Muscle of leg (tissue), 11 donors: ENCODE results near the gene TMEM132D. TPM values are rescaled to one million over a fixed set of nuclear protein-coding genes. Genes with fewer than 3 reads are reported as not detected.

Source experiments
- DNase-seq: peaks from one replicate; pipeline ENCODE4 v3.0.0; 2013
- H3K27ac ChIP-seq: one replicate; pipeline ENCODE4 v1.5.1; 2013; ENCODE audit warnings: mild to moderate bottlenecking, low read length, control low read depth
- H3K27me3 ChIP-seq: one replicate; pipeline ENCODE4 v1.6.1; 2013; ENCODE audit warnings: low read length; ENCODE audit not compliant: control insufficient read depth, insufficient read depth
- H3K36me3 ChIP-seq: one replicate; pipeline ENCODE4 v1.6.1; 2013; ENCODE audit warnings: low read length; ENCODE audit not compliant: control insufficient read depth, insufficient read depth
- H3K4me1 ChIP-seq: one replicate; pipeline ENCODE4 v1.6.1; 2013; ENCODE audit warnings: low read length; ENCODE audit not compliant: control insufficient read depth, insufficient read depth
- H3K4me3 ChIP-seq: one replicate; pipeline ENCODE4 v1.5.1; 2013; ENCODE audit warnings: low read length, control low read depth
- H3K9me3 ChIP-seq: replicated peaks from 2 replicates; pipeline ENCODE4 v1.6.1; 2013; ENCODE audit warnings: low read depth, low read length; ENCODE audit not compliant: control insufficient read depth
- WGBS: methylation state at CpG from one replicate; pipeline ENCODE4 v1.1.5; 2013; ENCODE audit warnings: missing lambda C conversion rate; ENCODE audit not compliant: insufficient coverage; 5-methylcytosine and 5-hydroxymethylcytosine counted together
- polyA plus RNA-seq, 8 donors: library from polyadenylated mRNA; unstranded; fragments of 120-200 nt; gene quantifications; one replicate each; pipeline versions ENCODE4 v1.2.1 to v1.2.3, GENCODE V29; 2013; ENCODE audit warnings: inconsistent platforms in 1 of 8, low replicate concordance in 1 of 8; ENCODE audit not compliant: insufficient read length in 8 of 8, insufficient read depth in 1 of 8
- total RNA-seq: library from RNA; stranded (reverse); fragments of 120-200 nt; gene quantifications from one replicate; pipeline ENCODE4 v1.2.4, GENCODE V29; 2013

Gene TMEM132D
- total and polyA plus RNA-seq, 9 donors = 0.44 to 2.0 (median 0.85) TPM

GRCh38 chr12:129325566-129325965 lies 578.3 kb downstream of the TMEM132D start:
- H3K27ac ChIP-seq = no peak overlapping the region
- H3K27me3 ChIP-seq = no peaks in the 10 kb centered on the region
- H3K9me3 ChIP-seq = no peaks in the 10 kb centered on the region
- H3K36me3 ChIP-seq = no peaks in the 10 kb centered on the region
- 71% methylated on average over 1 of the region's 2 CpGs for WGBS
- no peaks in the 10 kb centered on the region for H3K4me1 ChIP-seq
- H3K4me3 ChIP-seq = no peak overlapping the region
- DNase-seq = no peak

GRCh38 chr12:129312048-129312447 lies 591.8 kb downstream of the TMEM132D start:
- Histone ChIP-seq H3K4me3 (no peak overlapping the region), H3K27me3 (no peaks in the 10 kb centered on the region), H3K9me3 (no peaks in the 10 kb centered on the region), H3K27ac (no peak overlapping the region), H3K4me1 (no peaks in the 10 kb centered on the region), H3K36me3 (no peaks in the 10 kb centered on the region)
- DNase-seq = peak; percentile 12
- whole genome bisulfite sequencing = 51% methylated on average over 4 of the region's 4 CpGs

- no peaks in the 10 kb centered on the region for H3K36me3 ChIP-seq
- no peak overlapping the region for H3K4me3 ChIP-seq
- H3K9me3 ChIP-seq = no peaks in the 10 kb centered on the region
- H3K4me1 ChIP-seq = no peaks in the 10 kb centered on the region
- DNase-seq = no peak
- WGBS = no CpG with 5 or more reads among the region's 2 CpGs
- no peak overlapping the region for H3K27ac ChIP-seq
- no peaks in the 10 kb centered on the region for H3K27me3 ChIP-seq
These were observed 593.5 kb downstream of the TMEM132D start for GRCh38 chr12:129310346-129310745.

- 80% methylated on average over 1 of the region's 4 CpGs for WGBS
- no peak overlapping the region for H3K27ac ChIP-seq
- no peak for DNase-seq
- H3K4me1 ChIP-seq = no peaks in the 10 kb centered on the region
- no peaks in the 10 kb centered on the region for H3K9me3 ChIP-seq
- no peak overlapping the region for H3K4me3 ChIP-seq
- no peaks in the 10 kb centered on the region for H3K27me3 ChIP-seq
- H3K36me3 ChIP-seq = no peaks in the 10 kb centered on the region
These were observed 598.0 kb downstream of the TMEM132D start for GRCh38 chr12:129305851-129306250.

- H3K36me3 ChIP-seq = no peaks in the 10 kb centered on the region
- DNase-seq = no peak
- no peaks in the 10 kb centered on the region for H3K27me3 ChIP-seq
- no peaks in the 10 kb centered on the region for H3K4me1 ChIP-seq
- H3K4me3 ChIP-seq = no peak overlapping the region
- 90% methylated on average over 1 of the region's 7 CpGs for WGBS
- H3K9me3 ChIP-seq = no peaks in the 10 kb centered on the region
- no peak overlapping the region for H3K27ac ChIP-seq
These were observed 599.3 kb downstream of the TMEM132D start for GRCh38 chr12:129304529-129304928.

GRCh38 chr12:129300011-129300410 lies 603.8 kb downstream of the TMEM132D start:
- Histone ChIP-seq H3K4me1 (no peaks in the 10 kb centered on the region), H3K27ac (no peak overlapping the region), H3K27me3 (no peaks in the 10 kb centered on the region), H3K36me3 (no peaks in the 10 kb centered on the region), H3K9me3 (no peaks in the 10 kb centered on the region), H3K4me3 (no peak overlapping the region)
- 92% methylated on average over 5 of the region's 8 CpGs for WGBS
- no peak for DNase-seq

- no peaks in the 10 kb centered on the region for H3K27me3 ChIP-seq
- no peaks in the 10 kb centered on the region for H3K9me3 ChIP-seq
- 87% methylated on average over 5 of the region's 5 CpGs for WGBS
- H3K36me3 ChIP-seq = no peaks in the 10 kb centered on the region
- no peak overlapping the region for H3K4me3 ChIP-seq
- no peaks in the 10 kb centered on the region for H3K4me1 ChIP-seq
- DNase-seq = no peak
- no peak overlapping the region for H3K27ac ChIP-seq
These were observed 604.9 kb downstream of the TMEM132D start for GRCh38 chr12:129298921-129299320.

GRCh38 chr12:129296671-129297070 lies 607.2 kb downstream of the TMEM132D start:
- Histone ChIP-seq H3K4me1 (no peaks in the 10 kb centered on the region), H3K27ac (no peak overlapping the region), H3K36me3 (no peaks in the 10 kb centered on the region), H3K9me3 (no peaks in the 10 kb centered on the region), H3K27me3 (no peaks in the 10 kb centered on the region), H3K4me3 (no peak overlapping the region)
- DNase-seq = no peak

GRCh38 chr12:129294868-129295267 lies 609.0 kb downstream of the TMEM132D start:
- Histone ChIP-seq H3K27me3 (no peaks in the 10 kb centered on the region), H3K4me1 (no peaks in the 10 kb centered on the region), H3K4me3 (no peak overlapping the region), H3K36me3 (no peaks in the 10 kb centered on the region), H3K27ac (no peak overlapping the region), H3K9me3 (no peaks in the 10 kb centered on the region)
- 91% methylated on average over 7 of the region's 7 CpGs for WGBS
- no peak for DNase-seq

GRCh38 chr12:129279771-129280170 lies 624.1 kb downstream of the TMEM132D start:
- H3K4me3 ChIP-seq = no peak overlapping the region
- no peaks in the 10 kb centered on the region for H3K36me3 ChIP-seq
- no peaks in the 10 kb centered on the region for H3K9me3 ChIP-seq
- H3K27ac ChIP-seq = no peak overlapping the region
- H3K27me3 ChIP-seq = no peaks in the 10 kb centered on the region
- no peaks in the 10 kb centered on the region for H3K4me1 ChIP-seq
- 90% methylated on average over 2 of the region's 5 CpGs for WGBS
- no peak for DNase-seq

- whole genome bisulfite sequencing = 78% methylated on average over 3 of the region's 9 CpGs
These were observed 627.3 kb downstream of the TMEM132D start for GRCh38 chr12:129276361-129277060.

More at GRCh38 chr12:129276361-129277060, 627.3 kb downstream of the TMEM132D start:
- Histone ChIP-seq H3K9me3 (no peaks in the 10 kb centered on the region), H3K36me3 (no peaks in the 10 kb centered on the region), H3K27me3 (no peaks in the 10 kb centered on the region), H3K27ac (no peak overlapping the region), H3K4me3 (no peak overlapping the region), H3K4me1 (no peaks in the 10 kb centered on the region)
- DNase-seq = no peak
